ENCODE results near the gene ZNF598. TPM values are rescaled to one million over a fixed set of nuclear protein-coding genes. Genes with fewer than 3 reads are reported as not detected.
A peak's percentile ranks its signal among the peaks of the same experiment; 100 is the strongest.

The ZNF598 gene
- total and polyA plus RNA-seq, 2 of the 13 experiments (the other 11 are each of a cell fraction or from before 2014, with no cell fraction given), result 13.5 to 14.2 TPM

- TF ChIP-seq ZNF24 (IDR thresholded peaks at IDR 0.05), result no peak
- no peak for TF ChIP-seq HNRNPUL1 (IDR thresholded peaks at IDR 0.05; ENCODE audit: low read depth, low read length)
- no peak for TF ChIP-seq ZNF564 (CRISPR knock-in tag; IDR thresholded peaks at IDR 0.05)
- TF ChIP-seq ZNF484 (CRISPR knock-in tag; IDR thresholded peaks at IDR 0.05; ENCODE audit: borderline replicate concordance, low read depth), result no peak
- 0 out of 2 replicates have a peak, but pooled peaks have one; percentile 43 for TF ChIP-seq ZNF550 (CRISPR knock-in tag; IDR thresholded peaks at IDR 0.05; ENCODE audit: borderline replicate concordance)
- no peak; the same call in 1 of the 2 replicates for TF ChIP-seq NFATC3 (CRISPR knock-in tag; IDR thresholded peaks at IDR 0.05)
- TF ChIP-seq HNRNPLL (IDR thresholded peaks at IDR 0.05; ENCODE audit: low read depth, low read length, poor library complexity, severe bottlenecking), result peak; percentile 66
- no peak for TF ChIP-seq WIZ (CRISPR knock-in tag; IDR thresholded peaks at IDR 0.05)
- no peak for TF ChIP-seq FOXK2 (IDR thresholded peaks at IDR 0.05)
- peak; percentile 25; the same call in 1 of the 2 replicates for TF ChIP-seq ZBTB44 (CRISPR knock-in tag; IDR thresholded peaks at IDR 0.05)
- TF ChIP-seq ZNF775 (CRISPR knock-in tag; IDR thresholded peaks at IDR 0.05; ENCODE audit: borderline replicate concordance), result no peak
- TF ChIP-seq ZNF138 (CRISPR knock-in tag; IDR thresholded peaks at IDR 0.05; ENCODE audit: low read depth), result peak; percentile 92; the same call in 1 of the 2 replicates
- TF ChIP-seq STAT5B (CRISPR knock-in tag; IDR thresholded peaks at IDR 0.05), result no peak
- peak; percentile 22; the same call in 1 of the 2 replicates for TF ChIP-seq SOX5 (CRISPR knock-in tag; IDR thresholded peaks at IDR 0.05; ENCODE audit: borderline replicate concordance)
- no peak for TF ChIP-seq SP5 (CRISPR knock-in tag; IDR thresholded peaks at IDR 0.05; ENCODE audit: borderline replicate concordance, low read depth)
- TF ChIP-seq MXD4 (CRISPR knock-in tag; IDR thresholded peaks at IDR 0.05), result peak; percentile 80
- 0 out of 2 replicates have a peak, but pooled peaks have one; percentile 27 for TF ChIP-seq THRA (CRISPR knock-in tag; IDR thresholded peaks at IDR 0.05; ENCODE audit: borderline replicate concordance)
- 0 out of 2 replicates have a peak, but pooled peaks have one; percentile 61 for TF ChIP-seq ZNF766 (CRISPR knock-in tag; IDR thresholded peaks at IDR 0.05; ENCODE audit: borderline replicate concordance)
- peak; percentile 54 for TF ChIP-seq ASH2L (IDR thresholded peaks at IDR 0.05; ENCODE audit: insufficient read length, low read depth, low read length)
- TF ChIP-seq LCORL (IDR thresholded peaks at IDR 0.05), result no peak
- peak; percentile 79; the same call in 1 of the 2 replicates for TF ChIP-seq LCORL (CRISPR knock-in tag; IDR thresholded peaks at IDR 0.05)
- TF ChIP-seq HDAC6 (IDR thresholded peaks at IDR 0.05; ENCODE audit: low read depth, low read length), result no peak
- TF ChIP-seq ZNF792 (CRISPR knock-in tag; IDR thresholded peaks at IDR 0.05), result peak; percentile 28; the same call in 1 of the 2 replicates
- no peak for TF ChIP-seq TCF7L2 (IDR thresholded peaks at IDR 0.05; ENCODE audit: low read depth, low read length)
- 0 out of 2 replicates have a peak, but pooled peaks have one; percentile 53 for TF ChIP-seq ZNF850 (CRISPR knock-in tag; conservative IDR thresholded peaks at IDR 0.05)
- peak; percentile 88; the same call in 1 of the 2 replicates for TF ChIP-seq TBP (CRISPR knock-in tag; IDR thresholded peaks at IDR 0.05)
- TF ChIP-seq ZFYVE20 (CRISPR knock-in tag; IDR thresholded peaks at IDR 0.05; ENCODE audit: borderline replicate concordance, low read depth), result no peak
- TF ChIP-seq DNMT1 (CRISPR knock-in tag; IDR thresholded peaks at IDR 0.05), result no peak
- TF ChIP-seq KLF6 (CRISPR knock-in tag; IDR thresholded peaks at IDR 0.05), result peak; percentile 84
- TF ChIP-seq GATAD1 (CRISPR knock-in tag; IDR thresholded peaks at IDR 0.05), result peak; percentile 78
These were observed 50.2 kb downstream of the ZNF598 start, which contains the start of gene NDUFB10 (continued) for GRCh38 chr16:1959269-1960039.

Data from HepG2 (cell line).